ENCODE measurements around the gene KANK3. TPM values are rescaled to one million over a fixed set of nuclear protein-coding genes. Genes with fewer than 3 reads are reported as not detected.

The KANK3 gene
- total and polyA plus RNA-seq, 10 of the 15 experiments (the other 5 are each of a cell fraction or from before 2014, with no cell fraction given): 0.03 to 0.93 (median 0.22) TPM; not detected in 1

DNA sequence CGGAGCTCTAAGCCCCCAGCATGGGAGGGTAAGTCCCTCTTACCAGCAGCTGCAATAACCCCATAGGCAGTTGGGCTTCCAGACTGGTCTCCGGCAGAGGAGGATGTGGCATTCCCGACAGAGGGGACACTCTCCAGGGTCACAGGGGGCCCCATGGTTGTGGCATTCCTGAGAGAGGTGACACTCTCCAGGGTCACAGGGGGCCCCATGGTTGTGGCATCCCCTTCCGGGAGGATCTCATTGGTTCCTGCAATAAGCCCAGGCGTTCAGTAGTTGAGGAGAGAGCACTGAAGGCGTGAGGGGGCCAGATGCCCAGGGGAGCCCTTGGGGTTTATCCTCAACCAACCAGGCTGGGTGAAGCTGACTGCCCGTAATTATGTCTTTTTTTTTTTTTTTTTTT lies 40.3 kb downstream of the KANK3 start:
- intact Hi-C loops (cut with micrococcal nuclease; ENCODE audit: unreplicated experiment) (no loop called here), in situ Hi-C loops (cut with MboI) (no loop called here)
- RAD21 ChIA-PET (ENCODE audit: unreplicated experiment): no interaction called here
- POLR2A ChIA-PET: no interaction called here
- peaks cover 2 to 7% of the 10 kb centered on the region in 2 experiments; a peak in 3 of 4 replicates for H3K36me3 ChIP-seq (ENCODE audit: control insufficient read depth in 2 of 2, insufficient read depth in 2 of 2, low read length in 1 of 2)
- 85% methylated on average over 7 of the region's 7 CpGs for WGBS (ENCODE audit: insufficient coverage, insufficient replicate concordance, low lambda C conversion rate, missing lambda C conversion rate)
- H3K4me3 ChIP-seq: no peak overlapping the region
- TF ChIP-seq EED (IDR thresholded peaks at IDR 0.05; ENCODE audit: low read depth) (no peak), TBL1XR1 (IDR thresholded peaks at IDR 0.05; ENCODE audit: low read depth, low read length) (no peak), NRF1 (conservative IDR thresholded peaks at IDR 0.05; ENCODE audit: low read depth, low read length) (no peak), POU2F2 (IDR thresholded peaks at IDR 0.05; ENCODE audit: borderline replicate concordance, low read depth, low read length) (no peak), NR2C2 (IDR thresholded peaks at IDR 0.05; ENCODE audit: borderline replicate concordance, control insufficient read depth, insufficient read length, low read depth) (no peak), BCLAF1 (IDR thresholded peaks at IDR 0.05) (no peak), RELB (IDR thresholded peaks at IDR 0.05; ENCODE audit: low read depth) (no peak), KLF5 (IDR thresholded peaks at IDR 0.05; ENCODE audit: partially characterized antibody) (no peak)
- no peaks in the 10 kb centered on the region for H4K20me1 ChIP-seq (ENCODE audit: control insufficient read depth, insufficient read depth)
- FAIRE-seq: no peak
- no peak overlapping the region for H3K27ac ChIP-seq (ENCODE audit: control insufficient read depth, insufficient read depth)
- CTCF ChIA-PET: interaction anchor here (0.7 kb wide), 1 partner anchor 10 kb away, joined by 4 read pairs; no protein-coding TSS in a partner anchor
- H2AFZ ChIP-seq (ENCODE audit: control insufficient read depth, low read depth, low read length): no peak overlapping the region
- BruUV-seq (replicated peaks): no TSS peak
- SMC1A ChIA-PET (ENCODE audit: uncharacterized antibody, unreplicated experiment): no interaction called here
- no peaks in the 10 kb centered on the region for H3K9me3 ChIP-seq (replicated peaks; ENCODE audit: control insufficient read depth, insufficient read depth, low read length)
- H3K4me2 ChIP-seq (ENCODE audit: control insufficient read depth, insufficient read depth): no peak overlapping the region
- no peak for DNase-seq (ENCODE audit: low read depth, low spot score)
- peaks cover 4% of the 10 kb centered on the region for H3K4me1 ChIP-seq (ENCODE audit: control insufficient read depth, insufficient read depth, low read length)
- H3K27me3 ChIP-seq (replicated peaks in 1 of 2; ENCODE audit: control insufficient read depth in 2 of 2, insufficient read depth in 2 of 2, low read length in 1 of 2): no peaks in the 10 kb centered on the region
- no peak for ATAC-seq
- peaks cover 17% of the 10 kb centered on the region for H3K79me2 ChIP-seq (ENCODE audit: control insufficient read depth, insufficient read depth, low read length)
- H3K9ac ChIP-seq (ENCODE audit: control insufficient read depth, insufficient read depth, low read length): no peak overlapping the region

Data from GM12878 (cell line).